Stimulated activated CD8-positive, alpha-beta memory T cell treated with anti-CD3 and anti-CD28 coated beads, Interleukin-7, amount 100 ng/mL, for 4 hours (primary cell): ENCODE measurements around the gene MYO9A.
"Not testable (repeated sequence)": the region's sequence is repeated elsewhere in the genome, so short reads cannot be mapped to it uniquely, and the experiment has no call there.

Experiments used
- DNase-seq, 2 donors: peaks; one replicate each; pipeline ENCODE4 v3.0.0-alpha.2; 2020; ENCODE audit warnings: low read depth in 2 of 2

Gene MYO9A

GRCh38 chr15:71945012-71945411 is 172.9 kb downstream of the MYO9A start:
- DNase-seq, result no peak

DNA sequence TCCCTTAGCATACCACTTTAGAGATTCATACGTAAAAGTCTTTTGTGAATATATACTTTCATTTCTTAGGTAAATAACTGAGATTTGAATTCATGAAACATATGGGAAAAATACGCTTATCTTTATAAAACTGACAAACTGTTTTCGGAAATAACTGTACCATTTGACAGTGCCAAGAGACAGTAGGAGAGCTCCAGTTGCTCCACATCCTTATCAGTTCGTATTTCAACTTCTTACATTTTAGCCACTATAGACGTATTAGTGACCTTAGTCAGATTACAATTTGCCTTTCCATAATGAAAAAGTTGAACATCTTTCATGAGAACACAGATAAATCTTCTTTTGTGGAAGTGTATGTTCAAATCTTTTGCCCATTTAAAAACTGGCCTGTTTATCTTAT is 174.1 kb downstream of the MYO9A start:
- DNase-seq, result no peak

DNA sequence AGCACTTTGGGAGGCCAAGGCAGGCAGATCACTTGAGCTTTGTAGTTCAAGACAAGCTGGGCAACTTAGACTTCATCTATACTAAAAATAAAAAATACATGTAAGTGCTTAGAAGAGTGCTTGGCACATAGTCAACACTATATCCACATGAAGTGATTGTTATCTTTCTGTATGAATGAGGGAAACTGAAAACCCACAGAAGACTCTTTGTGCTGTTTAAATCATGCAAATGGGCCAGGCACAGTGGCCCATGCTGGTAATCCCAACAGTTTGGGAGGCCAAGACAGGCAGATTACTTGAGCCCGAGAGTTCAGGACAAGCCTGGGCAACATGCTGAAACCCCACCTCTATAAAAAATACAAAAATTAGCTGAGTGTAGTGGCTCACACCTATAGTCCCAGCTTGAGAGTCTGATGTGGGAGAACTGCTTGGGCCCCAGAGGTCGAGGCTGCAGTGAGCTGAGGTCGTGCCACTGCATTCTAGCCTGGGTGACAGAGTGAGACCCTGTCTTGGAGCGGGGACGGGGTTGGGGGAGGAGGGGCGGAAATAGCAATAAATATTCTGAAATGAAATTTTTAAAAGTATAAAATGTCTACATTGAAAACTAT is 177.9 kb downstream of the MYO9A start:
- DNase-seq, result no peak

- no peak for DNase-seq
Observed at GRCh38 chr15:71937650-71938311, 180.2 kb downstream of the MYO9A start.

GRCh38 chr15:71934446-71934845 is 183.5 kb downstream of the MYO9A start:
- no peak for DNase-seq

DNA sequence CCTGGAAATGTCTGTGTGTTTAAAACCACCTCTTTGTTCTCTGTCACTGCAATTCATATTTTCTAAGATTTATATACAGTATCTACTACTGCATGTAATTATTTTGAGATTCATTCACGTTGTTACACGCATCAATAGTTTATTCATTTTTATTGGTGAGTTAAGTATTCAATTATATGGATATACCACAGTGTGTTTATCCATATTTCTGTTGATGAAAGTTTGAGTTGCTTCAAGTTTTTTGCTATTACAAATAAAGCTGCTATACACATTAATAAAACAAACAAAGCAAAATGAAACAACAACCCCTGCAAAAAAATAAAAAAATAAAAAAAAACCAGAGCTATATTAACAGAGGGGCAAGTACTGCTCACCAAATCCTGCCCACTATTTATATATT is 185.3 kb downstream of the MYO9A start:
- no peak for DNase-seq

GRCh38 chr15:71931261-71931660 is 186.7 kb downstream of the MYO9A start:
- DNase-seq, result no peak

- no peak for DNase-seq
Observed at GRCh38 chr15:71925145-71925544, 192.8 kb downstream of the MYO9A start.

DNA sequence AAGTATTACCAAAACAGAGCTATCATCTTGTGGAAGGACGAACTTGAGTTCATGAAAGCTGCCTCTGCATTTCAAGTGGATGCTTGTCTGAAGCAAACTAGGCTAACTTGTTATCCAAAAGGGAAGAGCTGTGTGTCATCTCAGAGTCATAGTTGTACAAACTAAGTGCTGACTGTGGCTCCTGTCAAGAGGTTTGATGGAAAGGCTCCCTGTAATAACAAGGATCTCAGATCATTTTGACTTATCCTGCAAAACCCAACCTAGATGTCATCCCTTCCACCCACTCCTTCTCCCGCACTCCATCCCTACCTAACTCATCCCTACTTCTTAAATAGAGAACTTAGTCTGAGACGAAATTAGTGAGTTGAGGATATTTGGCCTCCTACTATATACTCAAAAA is 196.8 kb downstream of the MYO9A start:
- no peak for DNase-seq

DNA sequence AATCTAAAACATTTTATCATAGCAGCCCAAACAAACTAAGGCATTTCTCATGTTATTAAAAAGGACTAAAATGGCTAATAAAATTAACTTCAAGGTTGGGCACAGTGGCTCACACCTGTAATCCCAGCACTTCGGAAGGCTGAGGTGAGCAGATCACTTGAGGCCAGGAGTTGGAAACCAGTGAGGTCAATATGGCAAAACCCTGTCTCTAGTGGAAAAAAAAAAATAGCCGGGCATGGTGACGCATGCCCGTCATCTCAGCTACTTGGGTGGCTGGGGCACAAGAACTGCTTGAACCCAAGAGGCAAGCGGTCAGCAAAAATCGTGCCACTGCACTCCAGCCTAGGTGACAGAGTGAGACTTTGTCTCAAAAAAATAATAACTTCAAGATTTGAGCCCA is 197.4 kb downstream of the MYO9A start:
- DNase-seq, result no peak

DNA sequence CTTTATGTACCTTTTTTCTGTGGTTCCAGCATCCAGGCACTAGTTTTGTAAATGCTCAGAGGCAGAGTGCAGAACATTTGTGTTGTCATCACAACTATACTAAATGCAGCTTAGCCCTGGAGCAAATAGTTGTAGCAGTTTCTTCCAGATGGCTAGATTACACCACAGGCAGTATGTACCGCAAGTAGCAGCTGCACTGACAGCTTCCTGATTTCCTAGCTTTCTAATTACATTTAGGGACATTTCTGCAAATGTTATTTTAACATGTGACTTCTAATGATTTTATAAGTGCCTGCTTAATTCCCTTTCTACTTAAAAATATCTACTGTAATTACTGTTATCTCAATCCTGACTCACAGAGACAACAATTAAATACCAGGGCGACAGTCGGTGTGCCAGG is 201.1 kb downstream of the MYO9A start:
- DNase-seq, result no peak

DNA sequence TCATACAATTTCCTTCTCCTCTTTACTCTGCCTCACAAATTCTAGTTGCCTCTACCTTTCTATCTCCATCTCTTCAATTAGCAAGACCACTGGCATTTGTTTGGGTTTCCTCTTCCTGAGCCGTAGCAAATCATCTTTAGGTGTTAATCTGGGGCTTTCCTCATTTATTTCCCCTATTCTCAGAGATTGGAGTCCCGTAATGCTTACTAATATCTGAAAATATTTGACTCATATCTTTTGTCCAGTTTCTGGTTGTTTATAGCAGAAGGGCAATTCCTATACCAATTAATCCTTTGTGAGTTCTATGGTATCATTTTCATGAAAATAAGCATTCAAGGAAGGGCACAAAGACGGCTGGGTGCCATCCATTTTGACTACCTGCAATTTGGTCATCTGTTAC is 203.9 kb downstream of the MYO9A start:
- no peak for DNase-seq

DNA sequence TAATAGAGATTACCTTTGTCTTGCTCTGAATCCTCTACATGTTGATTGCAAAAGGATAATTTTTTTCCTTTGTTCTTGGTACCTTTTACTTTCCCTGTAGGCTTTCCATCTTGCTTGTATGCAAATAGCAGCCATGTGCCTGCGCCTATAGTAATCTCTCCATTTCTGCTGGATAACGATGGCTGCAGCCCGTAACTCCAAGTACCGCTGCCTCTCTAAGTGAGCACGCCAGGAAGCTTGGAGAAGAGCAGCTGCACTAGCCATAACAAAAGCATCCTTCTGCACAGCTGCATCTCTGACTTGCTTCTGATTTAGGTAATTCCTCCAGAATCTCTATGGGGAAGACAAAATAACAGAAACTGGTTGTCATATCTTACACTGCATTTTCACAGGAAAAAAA is 218.3 kb downstream of the MYO9A start:
- no peak for DNase-seq

GRCh38 chr15:71893691-71894090 is 224.3 kb downstream of the MYO9A start:
- DNase-seq, result no peak

GRCh38 chr15:71892335-71892734 is 225.6 kb downstream of the MYO9A start:
- DNase-seq, result no peak

DNA sequence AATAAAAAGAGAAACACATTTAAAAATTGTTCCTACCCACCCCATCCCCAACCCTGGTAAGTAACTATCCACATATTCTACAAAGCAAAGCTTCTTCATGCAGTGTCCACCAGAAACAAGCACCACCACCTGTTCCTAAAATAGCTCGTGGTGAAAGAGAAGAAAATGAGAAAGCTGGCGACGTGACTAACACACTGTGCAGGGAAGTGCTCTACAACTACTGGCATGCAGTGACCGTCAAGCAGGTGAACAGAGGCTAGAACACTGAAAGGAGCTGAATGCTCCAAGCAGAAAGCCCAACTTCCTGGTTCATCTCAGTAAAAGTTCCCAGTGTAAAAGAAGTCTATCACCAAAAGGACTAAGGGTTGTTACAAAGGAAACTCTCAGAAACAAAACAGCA is 226.9 kb downstream of the MYO9A start:
- no peak for DNase-seq

- DNase-seq, result no peak
Observed at GRCh38 chr15:71889947-71890346, 228.0 kb downstream of the MYO9A start.

- no peak for DNase-seq
Observed at GRCh38 chr15:71889385-71889784, 228.6 kb downstream of the MYO9A start.

DNA sequence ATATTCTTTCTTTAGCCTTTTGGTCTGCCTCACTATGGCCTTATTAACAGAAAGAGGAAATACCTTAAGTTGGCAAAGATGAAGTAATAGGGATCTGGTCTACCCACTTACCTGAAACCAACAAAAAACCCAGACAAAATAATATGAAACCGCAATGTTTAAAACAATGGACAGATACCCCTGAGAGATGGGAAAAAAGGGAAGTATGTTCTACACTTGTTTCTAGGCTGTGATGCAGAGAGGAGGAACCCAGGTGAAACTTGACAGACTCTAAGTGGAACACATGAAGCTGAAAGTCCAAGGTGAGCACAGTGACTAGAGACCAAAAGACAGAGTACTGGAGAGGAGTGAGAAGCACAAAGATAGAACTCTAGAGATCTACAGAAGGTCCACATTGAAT is 229.2 kb downstream of the MYO9A start:
- DNase-seq, result no peak

GRCh38 chr15:71885390-71885789 is 232.6 kb downstream of the MYO9A start:
- DNase-seq, result no peak

DNA sequence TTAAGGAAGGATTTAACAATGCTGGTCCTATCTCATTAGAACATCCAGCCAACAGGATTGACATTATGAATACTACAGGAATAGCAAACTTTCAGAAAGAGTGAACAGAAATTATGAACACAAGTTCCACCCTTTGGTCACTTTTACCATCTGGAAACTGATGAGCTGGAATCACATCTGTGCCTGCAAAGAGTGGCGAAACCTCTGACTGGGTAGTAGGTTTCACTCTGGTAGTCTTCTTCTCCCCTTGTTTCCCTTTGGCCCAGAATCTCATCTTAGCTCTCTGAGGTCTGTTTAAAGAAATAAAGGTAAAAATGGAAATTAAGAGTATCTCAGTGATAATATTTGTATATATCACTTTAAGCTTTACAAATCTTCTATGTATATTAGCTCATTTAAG is 234.5 kb downstream of the MYO9A start:
- DNase-seq, result no peak

DNA sequence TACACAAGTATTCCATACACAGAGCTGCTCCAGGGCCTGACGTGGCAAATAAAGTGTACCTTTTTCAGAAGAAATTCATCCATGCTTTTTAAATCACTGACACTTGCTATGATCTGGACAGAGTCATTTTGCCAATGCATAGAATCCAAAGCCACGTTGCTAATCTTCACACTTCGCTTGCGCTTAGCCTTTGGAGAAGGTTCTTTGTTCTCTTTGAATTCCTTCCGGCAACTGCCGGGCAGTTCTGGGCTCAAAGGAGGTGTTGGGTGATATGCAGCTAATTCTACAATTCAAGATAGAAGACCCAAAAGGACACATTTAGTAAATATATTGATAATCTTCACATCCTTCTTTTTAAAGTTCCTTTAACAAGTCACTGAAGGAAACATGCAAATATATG is 237.7 kb downstream of the MYO9A start:
- DNase-seq, result no peak

GRCh38 chr15:71874245-71874644 is 243.7 kb downstream of the MYO9A start:
- no peak for DNase-seq

DNA sequence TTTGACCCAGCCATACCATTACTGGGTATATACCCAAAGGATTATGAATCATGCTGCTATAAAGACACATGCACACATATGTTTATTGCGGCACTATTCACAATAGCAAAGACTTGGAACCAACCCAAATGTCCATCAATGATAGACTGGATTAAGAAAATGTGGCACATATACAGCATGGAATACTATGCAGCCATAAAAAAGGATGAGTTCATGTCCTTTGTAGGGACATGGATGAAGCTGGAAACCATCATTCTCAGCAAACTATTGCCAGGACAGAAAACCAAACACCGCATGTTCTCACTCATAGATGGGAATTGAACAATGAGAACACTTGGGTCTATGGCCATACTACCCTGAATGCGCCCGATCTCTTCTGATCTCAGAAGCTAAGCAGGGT is 259.7 kb downstream of the MYO9A start:
- not testable (repeated sequence) for DNase-seq
